ENCODE results near the gene PIGZ.
A peak's percentile ranks its signal among the peaks of the same experiment; 100 is the strongest.

The PIGZ gene

DNA sequence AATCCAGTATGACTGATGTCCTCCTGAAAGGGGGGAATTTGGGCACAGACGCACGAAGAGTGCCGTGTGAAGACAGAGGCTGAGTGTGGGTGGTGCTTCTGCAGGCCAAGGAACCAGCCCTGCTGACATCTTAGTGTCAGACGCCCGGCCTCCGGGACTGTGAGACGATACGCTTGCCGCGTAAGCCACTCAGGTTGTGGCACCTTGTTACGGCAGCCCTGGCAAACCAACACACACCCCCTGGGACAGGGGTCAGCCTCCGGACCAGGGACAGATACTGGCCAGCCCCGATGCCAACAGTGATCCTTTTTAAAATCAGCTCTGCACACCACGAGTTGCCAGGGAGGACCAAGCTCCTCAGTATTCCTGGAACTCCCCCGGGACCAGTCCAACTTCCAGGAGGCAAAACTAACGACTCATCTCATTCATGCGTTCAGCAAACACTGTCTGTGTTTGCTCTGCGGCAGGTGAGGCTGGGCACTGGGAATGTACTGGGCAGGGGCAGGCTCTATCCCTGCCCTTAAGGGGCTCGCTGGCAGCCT is 21.2 kb upstream of the PIGZ start:
- Histone ChIP-seq H3K4me2 (no peak overlapping the region), H3K9ac (no peak overlapping the region), H3K4me1 (peaks cover 0 to 34% (median 19%) of the 10 kb centered on the region in 10 experiments; a peak in 15 of 20 replicates), H4K20me1 (no peaks in the 10 kb centered on the region), H3K27ac (no peak overlapping the region), H3K36me3 (no peaks in the 10 kb centered on the region), H3K9me3 (replicated peaks in 1 of 11) (no peaks in the 10 kb centered on the region), H3K4me3 (no peak overlapping the region), H3K27me3 (no peaks in the 10 kb centered on the region)
- TF ChIP-seq Cebpa-rat (IDR thresholded peaks at IDR 0.05), result no peak

DNA sequence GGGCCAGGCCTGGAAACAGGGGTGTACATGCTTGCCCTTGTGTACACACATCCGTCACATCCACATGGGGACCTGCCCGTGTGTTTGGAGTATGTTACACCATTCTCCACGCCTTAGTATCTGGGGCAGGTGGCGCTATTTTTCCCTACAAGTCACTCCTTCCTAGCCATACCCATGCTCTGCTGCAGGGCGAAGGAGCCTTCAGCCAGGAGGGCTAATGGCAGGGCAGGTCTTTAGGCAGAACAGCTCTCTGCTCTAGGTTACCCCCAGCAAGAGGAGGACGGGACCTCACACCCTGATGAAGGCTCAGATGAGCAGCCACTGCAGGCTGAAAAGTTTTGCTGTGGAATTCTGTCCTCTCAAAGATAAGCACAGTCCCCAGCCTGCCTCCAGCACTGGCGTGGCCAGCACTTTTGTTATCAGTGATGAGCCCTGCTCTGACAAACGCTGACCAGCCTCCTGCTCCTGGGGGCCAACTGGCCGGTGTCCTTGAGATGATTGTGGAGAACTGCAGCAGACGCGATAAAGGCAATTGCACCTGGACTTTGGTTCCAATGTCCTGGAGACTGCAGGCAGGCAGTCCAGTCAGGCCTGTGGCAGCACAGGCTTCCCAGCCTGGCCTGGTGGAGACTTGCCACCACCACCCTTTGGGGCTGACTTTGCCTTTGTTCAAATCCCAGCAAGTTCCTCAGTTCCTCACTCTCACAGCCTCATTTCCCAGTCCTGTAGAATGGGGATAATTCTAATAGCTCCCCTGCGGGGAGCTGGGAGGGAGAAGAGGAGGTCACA is 19.8 kb upstream of the PIGZ start:
- H3K36me3 ChIP-seq, result no peaks in the 10 kb centered on the region
- H3K27me3 ChIP-seq, result no peaks in the 10 kb centered on the region
- H3K4me2 ChIP-seq, result peak overlapping the region in 8 of 11 experiments; percentile 23 to 71 (median 62); a peak in 7 of 22 replicates
- no peak for TF ChIP-seq Cebpa-rat (IDR thresholded peaks at IDR 0.05)
- no peak overlapping the region for H3K9ac ChIP-seq
- H3K27ac ChIP-seq, result no peak overlapping the region
- H3K4me3 ChIP-seq, result no peak overlapping the region
- H3K4me1 ChIP-seq, result peaks cover 0 to 22% (median 18%) of the 10 kb centered on the region in 10 experiments; a peak in 15 of 20 replicates
- H3K9me3 ChIP-seq (replicated peaks in 1 of 11), result peaks cover 1 to 6% (median 5%) of the 10 kb centered on the region in 11 experiments
- H4K20me1 ChIP-seq, result no peaks in the 10 kb centered on the region

- H3K27ac ChIP-seq, result no peak overlapping the region
- H3K4me3 ChIP-seq, result no peak overlapping the region
- no peaks in the 10 kb centered on the region; a peak in 1 of 22 replicates for H3K36me3 ChIP-seq
- H3K9me3 ChIP-seq (replicated peaks in 1 of 11), result peaks cover 13 to 21% (median 16%) of the 10 kb centered on the region in 11 experiments
- no peak for TF ChIP-seq Cebpa-rat (IDR thresholded peaks at IDR 0.05)
- H3K9ac ChIP-seq, result no peak overlapping the region
- H3K4me2 ChIP-seq, result peak overlapping the region in 9 of 11 experiments; percentile 1 to 71 (median 59); a peak in 15 of 22 replicates
- no peaks in the 10 kb centered on the region for H3K27me3 ChIP-seq
- H3K4me1 ChIP-seq, result peaks cover 0 to 22% (median 18%) of the 10 kb centered on the region in 10 experiments; a peak in 15 of 20 replicates
- H4K20me1 ChIP-seq, result no peaks in the 10 kb centered on the region
Observed at GRCh38 chr3:196987022-196987421, 18.4 kb upstream of the PIGZ start.

- no peak overlapping the region for H3K4me3 ChIP-seq
- no peaks in the 10 kb centered on the region for H4K20me1 ChIP-seq
- H3K4me2 ChIP-seq, result peak overlapping the region in 8 of 11 experiments; percentile 24 to 71 (median 62); a peak in 14 of 22 replicates
- no peaks in the 10 kb centered on the region; a peak in 1 of 22 replicates for H3K36me3 ChIP-seq
- TF ChIP-seq Cebpa-rat (IDR thresholded peaks at IDR 0.05), result 0 out of 22 replicates have a peak, but pooled peaks of 1 of the 11 experiments have one; percentile 52
- no peak overlapping the region for H3K27ac ChIP-seq
- H3K4me1 ChIP-seq, result peaks cover 0 to 22% (median 18%) of the 10 kb centered on the region in 10 experiments; a peak in 15 of 20 replicates
- no peak overlapping the region for H3K9ac ChIP-seq
- H3K27me3 ChIP-seq, result no peaks in the 10 kb centered on the region
- peaks cover 21 to 29% (median 24%) of the 10 kb centered on the region in 11 experiments for H3K9me3 ChIP-seq (replicated peaks in 1 of 11)
Observed at GRCh38 chr3:196985954-196986885, 17.6 kb upstream of the PIGZ start.

GRCh38 chr3:196985298-196985697 is 16.7 kb upstream of the PIGZ start:
- H3K9ac ChIP-seq, result no peak overlapping the region
- H3K27ac ChIP-seq, result no peak overlapping the region

GRCh38 chr3:196983186-196983585 is 14.6 kb upstream of the PIGZ start:
- no peaks in the 10 kb centered on the region for H4K20me1 ChIP-seq
- no peaks in the 10 kb centered on the region; a peak in 1 of 22 replicates for H3K36me3 ChIP-seq
- no peak overlapping the region for H3K27ac ChIP-seq
- TF ChIP-seq Cebpa-rat (IDR thresholded peaks at IDR 0.05), result no peak
- no peak overlapping the region for H3K4me2 ChIP-seq
- H3K9me3 ChIP-seq (replicated peaks in 1 of 11), result peaks cover 21 to 29% (median 25%) of the 10 kb centered on the region in 11 experiments
- no peak overlapping the region for H3K4me3 ChIP-seq
- peaks cover 0 to 22% (median 17%) of the 10 kb centered on the region in 10 experiments; a peak in 15 of 20 replicates for H3K4me1 ChIP-seq
- no peak overlapping the region for H3K9ac ChIP-seq
- no peaks in the 10 kb centered on the region for H3K27me3 ChIP-seq

More at GRCh38 chr3:196985298-196985697, 16.7 kb upstream of the PIGZ start:
- H3K4me1 ChIP-seq, result peaks cover 0 to 22% (median 18%) of the 10 kb centered on the region in 10 experiments; a peak in 15 of 20 replicates
- no peak for TF ChIP-seq Cebpa-rat (IDR thresholded peaks at IDR 0.05)
- H3K27me3 ChIP-seq, result no peaks in the 10 kb centered on the region
- no peaks in the 10 kb centered on the region; a peak in 1 of 22 replicates for H3K36me3 ChIP-seq
- H3K4me2 ChIP-seq, result no peak overlapping the region
- H3K4me3 ChIP-seq, result no peak overlapping the region
- H4K20me1 ChIP-seq, result no peaks in the 10 kb centered on the region
- peaks cover 21 to 29% (median 25%) of the 10 kb centered on the region in 11 experiments for H3K9me3 ChIP-seq (replicated peaks in 1 of 11)

- no peaks in the 10 kb centered on the region; a peak in 1 of 22 replicates for H3K36me3 ChIP-seq
- no peaks in the 10 kb centered on the region for H4K20me1 ChIP-seq
- no peak overlapping the region for H3K27ac ChIP-seq
- peaks cover 21 to 29% (median 25%) of the 10 kb centered on the region in 11 experiments for H3K9me3 ChIP-seq (replicated peaks in 1 of 11)
- no peak overlapping the region for H3K9ac ChIP-seq
- H3K27me3 ChIP-seq, result no peaks in the 10 kb centered on the region
- H3K4me2 ChIP-seq, result no peak overlapping the region
- no peak overlapping the region for H3K4me3 ChIP-seq
- no peak for TF ChIP-seq Cebpa-rat (IDR thresholded peaks at IDR 0.05)
- H3K4me1 ChIP-seq, result peaks cover 0 to 6% (median 2%) of the 10 kb centered on the region in 10 experiments; a peak in 14 of 20 replicates
Observed at GRCh38 chr3:196981657-196982056, 13.0 kb upstream of the PIGZ start.

DNA sequence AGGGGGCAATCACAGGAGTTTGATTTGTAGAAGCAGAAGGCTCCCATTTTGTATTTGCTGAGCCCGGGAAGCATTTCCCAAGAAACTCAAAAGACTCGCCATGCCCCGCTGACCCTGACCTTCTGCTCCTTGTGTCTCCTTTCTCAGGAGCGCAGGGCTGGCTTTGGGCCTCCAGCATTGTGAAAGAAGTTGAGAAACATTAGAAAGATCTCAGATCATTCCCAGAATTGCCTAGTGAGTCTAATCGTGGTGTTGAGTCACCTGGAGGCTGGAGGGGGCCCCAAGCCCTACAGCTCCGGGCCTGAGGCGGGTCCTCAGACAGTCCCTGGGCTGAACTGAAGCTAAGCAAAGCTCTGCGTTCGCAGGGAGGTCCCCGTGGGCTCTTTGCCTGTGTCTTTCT is 10.9 kb upstream of the PIGZ start:
- no peak overlapping the region for H3K27ac ChIP-seq
- H3K4me2 ChIP-seq, result no peak overlapping the region
- TF ChIP-seq Cebpa-rat (IDR thresholded peaks at IDR 0.05), result no peak
- H3K4me1 ChIP-seq, result 0 out of 20 replicates have a peak, but pooled peaks cover 0 to 4% (median 0%) of the 10 kb centered on the region in 10 experiments
- H4K20me1 ChIP-seq, result no peaks in the 10 kb centered on the region
- H3K9ac ChIP-seq, result no peak overlapping the region
- H3K4me3 ChIP-seq, result no peak overlapping the region
- no peaks in the 10 kb centered on the region for H3K27me3 ChIP-seq
- H3K9me3 ChIP-seq (replicated peaks in 1 of 11), result peaks cover 21 to 29% (median 25%) of the 10 kb centered on the region in 11 experiments
- no peaks in the 10 kb centered on the region; a peak in 1 of 22 replicates for H3K36me3 ChIP-seq
